ENCODE measurements around the gene SOX15.
"Not testable (repeated sequence)": the region's sequence is repeated elsewhere in the genome, so short reads cannot be mapped to it uniquely, and the experiment has no call there.

The SOX15 gene

GRCh38 chr17:7610641-7611040 is 20.7 kb upstream of the SOX15 start:
- no peak for TF ChIP-seq CTCF (IDR thresholded peaks at IDR 0.05; ENCODE audit: borderline replicate concordance, control extremely low read depth, extremely low read depth, insufficient read depth, missing control alignments)
- in situ Hi-C loops (cut with MboI; ENCODE audit: low sequenced_read_pairs, unreplicated experiment), result no loop called here
- no peak for DNase-seq (ENCODE audit: low spot score)

GRCh38 chr17:7606280-7606679 is 16.4 kb upstream of the SOX15 start:
- in situ Hi-C loops (cut with MboI; ENCODE audit: low sequenced_read_pairs, unreplicated experiment), result no loop called here
- DNase-seq (ENCODE audit: low spot score), result no peak

GRCh38 chr17:7597561-7597960 is 7.7 kb upstream of the SOX15 start:
- in situ Hi-C loops (cut with MboI; ENCODE audit: low sequenced_read_pairs, unreplicated experiment); DNase-seq (ENCODE audit: low spot score): not testable (repeated sequence)

More at GRCh38 chr17:7606280-7606679, 16.4 kb upstream of the SOX15 start:
- TF ChIP-seq CTCF (IDR thresholded peaks at IDR 0.05; ENCODE audit: borderline replicate concordance, control extremely low read depth, extremely low read depth, insufficient read depth, missing control alignments), result no peak

GRCh38 chr17:7593296-7593695 is 3.4 kb upstream of the SOX15 start:
- in situ Hi-C loops (cut with MboI; ENCODE audit: low sequenced_read_pairs, unreplicated experiment), result no loop called here
- TF ChIP-seq CTCF (IDR thresholded peaks at IDR 0.05; ENCODE audit: borderline replicate concordance, control extremely low read depth, extremely low read depth, insufficient read depth, missing control alignments), result no peak
- no peak for DNase-seq (ENCODE audit: low spot score)

GRCh38 chr17:7592422-7593021 is 2.6 kb upstream of the SOX15 start:
- TF ChIP-seq CTCF (IDR thresholded peaks at IDR 0.05; ENCODE audit: borderline replicate concordance, control extremely low read depth, extremely low read depth, insufficient read depth, missing control alignments), result no peak
- no peak for DNase-seq (ENCODE audit: low spot score)
- in situ Hi-C loops (cut with MboI; ENCODE audit: low sequenced_read_pairs, unreplicated experiment), result no loop called here

GRCh38 chr17:7591596-7591995 is 1.7 kb upstream of the SOX15 start:
- in situ Hi-C loops (cut with MboI; ENCODE audit: low sequenced_read_pairs, unreplicated experiment), result no loop called here
- no peak for TF ChIP-seq CTCF (IDR thresholded peaks at IDR 0.05; ENCODE audit: borderline replicate concordance, control extremely low read depth, extremely low read depth, insufficient read depth, missing control alignments)

GRCh38 chr17:7590743-7591142 is 849 bp upstream of the SOX15 start:
- no peak for TF ChIP-seq CTCF (IDR thresholded peaks at IDR 0.05; ENCODE audit: borderline replicate concordance, control extremely low read depth, extremely low read depth, insufficient read depth, missing control alignments)
- DNase-seq (ENCODE audit: low spot score), result no peak
- in situ Hi-C loops (cut with MboI; ENCODE audit: low sequenced_read_pairs, unreplicated experiment), result no loop called here

More at GRCh38 chr17:7591596-7591995, 1.7 kb upstream of the SOX15 start:
- no peak for DNase-seq (ENCODE audit: low spot score)

Measured in GM13976 (cell line).